GF-D8 (cell line): Measurements from ENCODE around the gene KRTAP10-7.
"Not testable (repeated sequence)": the region's sequence is repeated elsewhere in the genome, so short reads cannot be mapped to it uniquely, and the experiment has no call there.

Experiments used
- DNase-seq: peaks from one replicate; lab custom pipeline; 2025; lab: John Stamatoyannopoulos, UW

The KRTAP10-7 gene

GRCh38 chr21:44612029-44612486 is 11.7 kb downstream of the KRTAP10-7 start, which contains the start of gene KRTAP10-8:
Gene KRTAP10-8 (plus strand): TSS chr21:44612079. CDS start chr21:44612101, 22 bp downstream.
- DNase-seq, result no peak

GRCh38 chr21:44612669-44613229 is 12.4 kb downstream of the KRTAP10-7 start:
- DNase-seq, result no peak

GRCh38 chr21:44613386-44614155 is 13.2 kb downstream of the KRTAP10-7 start:
- no peak for DNase-seq

- DNase-seq, result no peak
Measured at GRCh38 chr21:44614161-44614631, 13.8 kb downstream of the KRTAP10-7 start.

GRCh38 chr21:44614961-44615391 is 14.6 kb downstream of the KRTAP10-7 start:
- DNase-seq, result no peak

GRCh38 chr21:44615466-44615865 is 15.1 kb downstream of the KRTAP10-7 start:
- no peak for DNase-seq

- no peak for DNase-seq
Measured at GRCh38 chr21:44615911-44616590, 15.7 kb downstream of the KRTAP10-7 start.

GRCh38 chr21:44616591-44616926 is 16.2 kb downstream of the KRTAP10-7 start:
- no peak for DNase-seq

- DNase-seq, result no peak
Measured at GRCh38 chr21:44617071-44617501, 16.7 kb downstream of the KRTAP10-7 start.

- no peak for DNase-seq
Measured at GRCh38 chr21:44618504-44618903, 18.1 kb downstream of the KRTAP10-7 start.

- DNase-seq, result no peak
Measured at GRCh38 chr21:44618909-44619308, 18.5 kb downstream of the KRTAP10-7 start.

- no peak for DNase-seq
Measured at GRCh38 chr21:44619886-44620285, 19.5 kb downstream of the KRTAP10-7 start.

GRCh38 chr21:44623575-44623974 is 23.2 kb downstream of the KRTAP10-7 start:
- no peak for DNase-seq

GRCh38 chr21:44625756-44626155 is 25.4 kb downstream of the KRTAP10-7 start:
- no peak for DNase-seq

- no peak for DNase-seq
Measured at GRCh38 chr21:44626262-44626661, 25.9 kb downstream of the KRTAP10-7 start.

- no peak for DNase-seq
Measured at GRCh38 chr21:44626673-44627143, 26.3 kb downstream of the KRTAP10-7 start, which contains the start of gene KRTAP10-9. Gene KRTAP10-9 (plus strand): TSS chr21:44627093. CDS start chr21:44627172, 79 bp downstream.

GRCh38 chr21:44627181-44627822 is 26.9 kb downstream of the KRTAP10-7 start:
- DNase-seq, result not testable (repeated sequence)

GRCh38 chr21:44627831-44628233 is 27.4 kb downstream of the KRTAP10-7 start:
- DNase-seq, result not testable (repeated sequence)

GRCh38 chr21:44628707-44629391 is 28.5 kb downstream of the KRTAP10-7 start:
- DNase-seq, result no peak

GRCh38 chr21:44630440-44630839 is 30.0 kb downstream of the KRTAP10-7 start:
- no peak for DNase-seq

GRCh38 chr21:44632067-44632466 is 31.7 kb downstream of the KRTAP10-7 start:
- no peak for DNase-seq
